CD14-positive monocyte (primary cell): Measurements from ENCODE around the gene AGO3. TPM values are rescaled to one million over a fixed set of nuclear protein-coding genes. Genes with fewer than 3 reads are reported as not detected.

Experiments used
- DNase-seq, 3 donors: peaks; one replicate each; pipeline ENCODE4 v3.0.0-alpha.2; 2011 to 2022
- H2AFZ ChIP-seq: 2 replicates; pipeline ENCODE4 v1.6.0; 2012; ENCODE audit warnings: mild to moderate bottlenecking, low read depth, low read length, inconsistent platforms; ENCODE audit not compliant: insufficient read depth, poor library complexity, severe bottlenecking
- H3K27ac ChIP-seq, 2 donors: 1 replicate in 1 of 2; 2 replicates in 1 of 2; pipeline ENCODE4 v1.5.1; 2012 to 2013; ENCODE audit warnings: low read length in 2 of 2, control low read depth in 1 of 2, inconsistent platforms in 1 of 2, low read depth in 1 of 2, mild to moderate bottlenecking in 1 of 2
- H3K27me3 ChIP-seq, 2 donors: one replicate each; pipeline versions ENCODE4 v1.6.0 to v1.6.1; 2011 to 2013; ENCODE audit warnings: low read length in 2 of 2; ENCODE audit not compliant: control insufficient read depth in 2 of 2, insufficient read depth in 2 of 2
- H3K36me3 ChIP-seq, 2 donors: replicated peaks in 1 of 2; 1 replicate in 1 of 2; 2 replicates in 1 of 2; pipeline versions ENCODE4 v1.5.1 to v1.6.1; 2012 to 2013; ENCODE audit warnings: low read length in 2 of 2, control low read depth in 1 of 2, inconsistent platforms in 1 of 2, mild to moderate bottlenecking in 1 of 2; ENCODE audit not compliant: insufficient read depth in 2 of 2, control insufficient read depth in 1 of 2
- H3K4me1 ChIP-seq, 2 donors: 1 replicate in 1 of 2; 2 replicates in 1 of 2; pipeline versions ENCODE4 v1.5.1 to v1.6.1; 2012 to 2013; ENCODE audit warnings: low read length in 2 of 2, control low read depth in 1 of 2, inconsistent platforms in 1 of 2, mild to moderate bottlenecking in 1 of 2, moderate library complexity in 1 of 2; ENCODE audit not compliant: insufficient read depth in 2 of 2, control insufficient read depth in 1 of 2
- H3K4me2 ChIP-seq: replicated peaks from 2 replicates; pipeline ENCODE3; 2012; ENCODE audit warnings: low read length, moderate library complexity, mild to moderate bottlenecking; ENCODE audit not compliant: poor library complexity, severe bottlenecking; ENCODE audit errors: extremely low read depth
- H3K4me3 ChIP-seq, 3 experiments: fragments of 200-600 bp in 1 of 3; sonication (generic) in 1 of 3; replicated peaks in 1 of 3; 1 replicate in 2 of 3; 2 replicates in 1 of 3; pipeline ENCODE4 v1.5.1; 2011 to 2013; ENCODE audit warnings: low read length in 3 of 3, mild to moderate bottlenecking in 3 of 3, control low read depth in 2 of 3, low read depth in 2 of 3, inconsistent platforms in 1 of 3, moderate library complexity in 1 of 3
- H3K79me2 ChIP-seq: 2 replicates; pipeline ENCODE4 v1.6.0; 2012; ENCODE audit warnings: mild to moderate bottlenecking, control low read depth, inconsistent platforms, low read length, moderate library complexity; ENCODE audit not compliant: insufficient read depth
- H3K9ac ChIP-seq: 2 replicates; pipeline ENCODE4 v1.6.0; 2017; ENCODE audit warnings: low read length, mild to moderate bottlenecking; ENCODE audit not compliant: insufficient read depth, poor library complexity, severe bottlenecking
- H3K9me3 ChIP-seq, 2 donors: replicated peaks in 1 of 2; 1 replicate in 1 of 2; 2 replicates in 1 of 2; pipeline versions ENCODE4 v1.5.1 to v1.6.1; 2012 to 2013; ENCODE audit warnings: low read length in 2 of 2, control low read depth in 1 of 2; ENCODE audit not compliant: control insufficient read depth in 1 of 2, insufficient read depth in 1 of 2
- H4K20me1 ChIP-seq: 2 replicates; pipeline ENCODE4 v1.6.0; 2012; ENCODE audit warnings: mild to moderate bottlenecking, low read length, control low read depth, moderate library complexity; ENCODE audit not compliant: insufficient read depth
- H3K27ac Mint-ChIP-seq, 7 donors: one replicate each; pipeline ENCODE4 v1.8.0; 2020; ENCODE audit warnings: mild to moderate bottlenecking in 7 of 7, mixed read lengths in 7 of 7, moderate library complexity in 6 of 7, inconsistent platforms in 2 of 7
- H3K27me3 Mint-ChIP-seq, 3 donors: one replicate each; pipeline ENCODE4 v1.8.0; 2021 to 2022; ENCODE audit warnings: low read depth in 3 of 3, mild to moderate bottlenecking in 3 of 3, mixed read lengths in 3 of 3, moderate library complexity in 3 of 3, inconsistent platforms in 1 of 3
- H3K36me3 Mint-ChIP-seq, 2 donors: one replicate each; pipeline ENCODE4 v1.8.0; 2020; ENCODE audit warnings: mixed read lengths in 2 of 2, inconsistent platforms in 1 of 2, mild to moderate bottlenecking in 1 of 2
- H3K4me1 Mint-ChIP-seq: one replicate; pipeline ENCODE4 v1.8.0; 2020; ENCODE audit warnings: mild to moderate bottlenecking, mixed read lengths
- H3K4me3 Mint-ChIP-seq, 2 donors: one replicate each; pipeline ENCODE4 v1.8.0; 2020; ENCODE audit warnings: mild to moderate bottlenecking in 2 of 2, mixed read lengths in 2 of 2, moderate library complexity in 1 of 2
- H3K9me3 Mint-ChIP-seq, 7 donors: one replicate each; pipeline ENCODE4 v1.8.0; 2020 to 2022; ENCODE audit warnings: mixed read lengths in 7 of 7, mild to moderate bottlenecking in 6 of 7, moderate library complexity in 6 of 7, inconsistent platforms in 2 of 7
- WGBS: methylation state at CpG from one replicate; pipeline ENCODE4 v1.1.5; 2013; ENCODE audit warnings: missing lambda C conversion rate; ENCODE audit not compliant: insufficient coverage; 5-methylcytosine and 5-hydroxymethylcytosine counted together
- intact Hi-C, 2 donors: fragments of 100-400 bp; cut with micrococcal nuclease; formaldehyde crosslinking; loops; one replicate each; pipeline versions ENCODE4 v1.15.0 to v1.15.1; 2023
- polyA plus RNA-seq, 3 donors: library from polyadenylated mRNA; depleted of rRNA in 1 of 3; unstranded in 2 of 3; stranded (reverse) in 1 of 3; fragments of 300-500 nt in 2 of 3; fragments of >200 nt in 1 of 3; fragmentation: Illumina TruSeq in 2 of 3; gene quantifications; 1 replicate in 2 of 3; 2 replicates in 1 of 3; pipeline ENCODE4 v1.2.3, GENCODE V29; 2012 to 2021
- TF ChIP-seq, protein P1 (sequence below): fragments of 200-600 bp; IDR thresholded peaks from one replicate; pipeline ENCODE4 v1.8.0; 2022; ENCODE audit warnings: antibody characterized with exemption, mild to moderate bottlenecking

The AGO3 gene
- polyA plus RNA-seq, 3 donors: 6.3 to 9.0 (median 8.3) TPM

DNA sequence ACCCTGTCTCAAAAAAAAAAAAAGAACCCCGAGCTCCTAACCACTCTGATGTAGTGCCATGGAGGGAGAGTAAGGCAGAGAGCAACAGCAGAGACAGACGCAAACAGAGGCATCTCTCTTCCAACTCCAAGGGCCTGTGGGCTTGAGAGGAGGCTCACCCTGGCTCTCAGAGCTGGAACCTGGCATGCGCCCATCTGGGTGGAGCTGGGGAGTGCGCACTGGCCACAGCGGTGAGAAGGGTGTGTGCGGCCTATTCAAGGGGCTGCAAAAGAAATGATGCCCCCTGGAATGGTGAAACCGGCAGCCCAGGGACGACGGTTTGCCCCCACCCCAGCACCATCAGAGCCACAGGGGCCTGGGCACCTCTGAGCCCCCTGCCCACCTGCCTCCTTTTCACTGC is 176.5 kb downstream of the AGO3 start:
- no peaks in the 10 kb centered on the region for H3K79me2 ChIP-seq
- no peaks in the 10 kb centered on the region for H3K9me3 ChIP-seq
- peaks cover 0 to 1% of the 10 kb centered on the region in 2 donors for H3K36me3 ChIP-seq
- H3K4me2 ChIP-seq: no peak overlapping the region
- 98% methylated on average over 7 of the region's 9 CpGs for WGBS
- TF ChIP-seq, protein P1, sequence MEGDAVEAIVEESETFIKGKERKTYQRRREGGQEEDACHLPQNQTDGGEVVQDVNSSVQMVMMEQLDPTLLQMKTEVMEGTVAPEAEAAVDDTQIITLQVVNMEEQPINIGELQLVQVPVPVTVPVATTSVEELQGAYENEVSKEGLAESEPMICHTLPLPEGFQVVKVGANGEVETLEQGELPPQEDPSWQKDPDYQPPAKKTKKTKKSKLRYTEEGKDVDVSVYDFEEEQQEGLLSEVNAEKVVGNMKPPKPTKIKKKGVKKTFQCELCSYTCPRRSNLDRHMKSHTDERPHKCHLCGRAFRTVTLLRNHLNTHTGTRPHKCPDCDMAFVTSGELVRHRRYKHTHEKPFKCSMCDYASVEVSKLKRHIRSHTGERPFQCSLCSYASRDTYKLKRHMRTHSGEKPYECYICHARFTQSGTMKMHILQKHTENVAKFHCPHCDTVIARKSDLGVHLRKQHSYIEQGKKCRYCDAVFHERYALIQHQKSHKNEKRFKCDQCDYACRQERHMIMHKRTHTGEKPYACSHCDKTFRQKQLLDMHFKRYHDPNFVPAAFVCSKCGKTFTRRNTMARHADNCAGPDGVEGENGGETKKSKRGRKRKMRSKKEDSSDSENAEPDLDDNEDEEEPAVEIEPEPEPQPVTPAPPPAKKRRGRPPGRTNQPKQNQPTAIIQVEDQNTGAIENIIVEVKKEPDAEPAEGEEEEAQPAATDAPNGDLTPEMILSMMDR: no peak
- no peaks in the 10 kb centered on the region for H3K4me1 ChIP-seq
- Mint-ChIP-seq H3K27me3 (peaks cover 2 to 6% (median 6%) of the 10 kb centered on the region in 3 donors), H3K36me3 (peaks cover 12 to 33% of the 10 kb centered on the region in 2 donors), H3K27ac (no peak overlapping the region), H3K9me3 (no peaks in the 10 kb centered on the region), H3K4me1 (peaks cover 5% of the 10 kb centered on the region), H3K4me3 (no peak overlapping the region)
- DNase-seq: no peak
- intact Hi-C loops: no loop called here
- H2AFZ ChIP-seq: no peak overlapping the region
- H3K27ac ChIP-seq: no peak overlapping the region
- H3K27me3 ChIP-seq: no peaks in the 10 kb centered on the region
- H3K4me3 ChIP-seq: no peak overlapping the region
- no peak overlapping the region for H3K9ac ChIP-seq
- H4K20me1 ChIP-seq: no peaks in the 10 kb centered on the region

DNA sequence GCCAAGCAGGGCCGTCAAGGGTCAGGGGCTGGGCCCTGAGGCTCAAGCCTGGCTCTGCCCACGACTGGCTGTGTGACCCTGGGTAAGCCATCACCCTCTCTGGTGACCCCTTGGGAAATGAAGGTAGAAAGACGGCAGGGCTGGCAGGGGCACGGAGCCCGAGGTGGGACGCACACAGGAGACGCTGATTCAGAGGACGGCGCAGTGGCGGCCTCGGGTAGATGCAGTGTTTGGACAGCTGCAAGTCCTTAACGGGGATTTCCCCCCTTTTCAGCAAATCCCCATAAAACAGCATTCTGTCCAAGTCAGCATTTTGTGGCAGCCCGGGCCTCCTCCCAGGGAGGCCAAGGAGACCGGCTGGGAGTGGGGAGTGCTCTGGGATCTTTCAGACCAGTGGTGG is 177.4 kb downstream of the AGO3 start:
- peaks cover 5% of the 10 kb centered on the region for H3K4me1 Mint-ChIP-seq

More for the DNA sequence above, 177.4 kb downstream of the AGO3 start:
- 100% methylated on average over 5 of the region's 14 CpGs for WGBS
- Mint-ChIP-seq H3K36me3 (peaks cover 20 to 39% of the 10 kb centered on the region in 2 donors), H3K9me3 (no peaks in the 10 kb centered on the region), H3K27ac (no peak overlapping the region), H3K4me3 (no peak overlapping the region), H3K27me3 (peaks cover 2 to 6% (median 6%) of the 10 kb centered on the region in 3 donors)
- H3K4me2 ChIP-seq: no peak overlapping the region
- TF ChIP-seq, protein P1: no peak
- no peak overlapping the region for H3K4me3 ChIP-seq
- H3K36me3 ChIP-seq: peaks cover 0 to 10% of the 10 kb centered on the region in 2 donors
- no peak overlapping the region for H2AFZ ChIP-seq
- H3K79me2 ChIP-seq: no peaks in the 10 kb centered on the region
- DNase-seq: no peak
- no peaks in the 10 kb centered on the region for H4K20me1 ChIP-seq
- intact Hi-C loops: no loop called here
- no peak overlapping the region for H3K9ac ChIP-seq
- H3K9me3 ChIP-seq: no peaks in the 10 kb centered on the region
- H3K27me3 ChIP-seq: no peaks in the 10 kb centered on the region
- no peak overlapping the region for H3K27ac ChIP-seq
- H3K4me1 ChIP-seq: no peaks in the 10 kb centered on the region
